Testis (tissue), 3 donors: ENCODE data around the gene USP49. TPM values are rescaled to one million over a fixed set of nuclear protein-coding genes. Genes with fewer than 3 reads are reported as not detected.

ENCODE experiments used
- DNase-seq: peaks from one replicate; pipeline ENCODE4 v3.0.0-alpha.2; 2019
- H3K27ac ChIP-seq, 2 donors: fragments of 200-600 bp; sonication (generic); one replicate each; pipeline ENCODE4 v1.5.1; 2019
- H3K27me3 ChIP-seq: fragments of 200-600 bp; sonication (generic); one replicate; pipeline ENCODE4 v1.5.1; 2019
- H3K36me3 ChIP-seq: fragments of 200-600 bp; sonication (generic); one replicate; pipeline ENCODE4 v1.5.1; 2017; ENCODE audit warnings: low read depth; ENCODE audit errors: missing control alignments
- H3K4me1 ChIP-seq: fragments of 200-600 bp; sonication (generic); one replicate; pipeline ENCODE4 v1.5.1; 2019
- H3K4me3 ChIP-seq, 2 donors: fragments of 200-600 bp; sonication (generic); one replicate each; pipeline ENCODE4 v1.5.1; 2017 to 2019
- H3K9me3 ChIP-seq: fragments of 200-600 bp; sonication (generic); one replicate; pipeline ENCODE4 v1.5.1; 2017
- CTCF ChIP-seq, 3 experiments: fragments of 450-650 bp in 2 of 3; fragments of 200-600 bp in 1 of 3; sonication (generic) in 1 of 3; IDR thresholded peaks; one replicate each; pipeline ENCODE4 v1.5.1; 2016 to 2019; ENCODE audit warnings: antibody characterized with exemption in 3 of 3, mild to moderate bottlenecking in 2 of 3, moderate library complexity in 1 of 3
- POLR2A ChIP-seq: fragments of 450-650 bp; IDR thresholded peaks from one replicate; pipeline ENCODE4 v1.6.1; 2017; ENCODE audit warnings: antibody characterized with exemption, mild to moderate bottlenecking, moderate library complexity
- WGBS, 2 donors: methylation state at CpG; one replicate each; pipeline ENCODE4 v1.1.5; 2018; 5-methylcytosine and 5-hydroxymethylcytosine counted together
- intact Hi-C: fragments of 100-400 bp; cut with DNase I; formaldehyde crosslinking; loops from one replicate; pipeline ENCODE4 v1.15.1; 2023; ENCODE audit warnings: low total_unique reads
- polyA plus RNA-seq: library from polyadenylated mRNA; stranded (reverse); fragments of 350-450 nt; fragmentation: Illumina TruSeq; extraction: RNeasy Lipid Tissue Mini Kit (QIAGEN cat#74804); gene quantifications from one replicate; pipeline ENCODE4 v1.2.3, GENCODE V29; 2014; ENCODE audit warnings: low read depth, low replicate concordance; ENCODE audit not compliant: insufficient read depth
- total RNA-seq, 2 donors: library from RNA; depleted of rRNA; stranded (reverse); fragments of >200 nt; gene quantifications; one replicate each; pipeline ENCODE4 v1.2.3, GENCODE V29; 2016

USP49 gene
- total and polyA plus RNA-seq, 3 donors from 2014 or later = 9.3 to 26.3 (median 19.7) TPM

DNA sequence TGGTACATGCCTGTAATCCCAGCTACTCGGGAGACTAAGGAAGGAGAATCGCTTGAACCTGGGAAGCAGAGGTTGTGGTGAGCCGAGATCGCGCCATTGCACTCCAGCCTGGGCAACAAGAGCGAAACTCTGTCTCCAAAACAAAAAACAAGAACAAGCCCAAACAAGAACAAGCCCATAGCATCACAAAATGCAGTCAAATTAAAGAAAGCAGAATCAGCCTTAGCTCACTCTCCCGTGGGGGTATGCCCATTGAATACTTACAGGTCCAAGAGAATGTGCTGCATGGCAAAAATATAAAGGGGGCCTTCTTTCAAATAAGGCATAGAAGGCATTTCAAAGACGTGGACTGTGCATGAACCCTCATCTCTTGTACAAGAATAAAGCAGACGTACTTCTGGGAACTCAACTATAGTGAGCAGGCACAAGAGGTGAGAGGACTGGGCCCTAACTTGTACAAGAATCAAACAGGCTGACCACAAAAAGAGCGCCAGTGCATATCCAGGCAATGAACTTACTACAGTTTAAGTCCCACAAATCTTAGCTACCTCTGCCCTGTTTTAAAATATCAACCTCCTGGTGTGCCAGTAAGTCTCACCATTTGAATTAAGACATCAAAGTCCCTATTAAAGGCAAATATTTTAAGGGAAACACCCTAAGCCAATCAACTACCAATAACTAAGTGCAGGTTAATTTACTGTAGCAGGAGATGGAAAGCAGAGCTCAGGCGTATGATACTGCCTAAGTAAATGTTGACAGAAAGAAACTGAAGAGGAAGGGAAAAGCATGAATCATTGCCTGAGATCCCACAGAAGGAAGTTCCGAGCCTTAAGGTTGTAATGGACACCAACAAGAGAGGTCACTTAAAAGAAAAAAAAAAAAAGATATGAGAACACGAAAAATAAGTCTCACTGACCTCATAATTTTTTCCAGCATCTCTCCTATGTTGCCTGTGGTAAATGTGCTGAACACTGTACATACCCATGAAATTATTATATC lies 70.3 kb downstream of the USP49 start:
- H3K4me3 ChIP-seq = no peak overlapping the region

DNA sequence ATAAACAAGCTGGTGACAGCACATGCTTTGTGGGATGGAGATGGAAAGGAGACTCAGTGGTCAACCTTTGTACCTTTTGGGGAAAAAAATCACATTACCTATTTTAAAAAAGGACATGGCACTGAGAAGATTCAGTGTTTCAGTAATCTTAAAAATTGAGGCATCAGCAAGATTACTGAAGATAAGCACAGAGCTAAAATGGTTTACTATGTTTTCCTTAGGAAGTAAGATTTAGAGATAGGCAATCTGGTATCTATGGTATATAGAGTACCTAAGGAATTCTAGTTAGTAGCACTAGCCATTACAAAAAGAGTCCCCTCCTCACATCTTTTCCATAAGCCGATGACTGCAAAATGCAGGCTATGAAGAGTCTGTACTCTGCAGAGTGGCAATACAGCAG lies 72.0 kb downstream of the USP49 start:
- TF ChIP-seq CTCF (IDR thresholded peaks at IDR 0.05) (no peak), POLR2A (no peak)
- no peaks in the 10 kb centered on the region for H3K4me1 ChIP-seq

More for the DNA sequence above, 70.3 kb downstream of the USP49 start:
- Histone ChIP-seq H3K4me1 (no peaks in the 10 kb centered on the region), H3K27me3 (no peaks in the 10 kb centered on the region), H3K36me3 (no peaks in the 10 kb centered on the region), H3K27ac (no peak overlapping the region), H3K9me3 (no peaks in the 10 kb centered on the region)
- 84 to 90% methylated on average over 13 of the region's 13 CpGs for WGBS, 2 donors
- DNase-seq = no peak
- TF ChIP-seq POLR2A = no peak
- TF ChIP-seq CTCF (IDR thresholded peaks at IDR 0.05) = no peak
- intact Hi-C loops = no loop called here

GRCh38 chr6:41822021-41822420 lies 73.2 kb downstream of the USP49 start:
- no peak for TF ChIP-seq POLR2A
- TF ChIP-seq CTCF (IDR thresholded peaks at IDR 0.05) = no peak
- H3K9me3 ChIP-seq = no peaks in the 10 kb centered on the region
- H3K4me1 ChIP-seq = no peaks in the 10 kb centered on the region
- no peaks in the 10 kb centered on the region for H3K36me3 ChIP-seq
- no peaks in the 10 kb centered on the region for H3K27me3 ChIP-seq
- H3K4me3 ChIP-seq = no peak overlapping the region
- 97 to 100% methylated on average over 1 of the region's 1 CpG for WGBS, 2 donors
- intact Hi-C loops = no loop called here
- no peak for DNase-seq
- no peak overlapping the region for H3K27ac ChIP-seq

More for the DNA sequence above, 72.0 kb downstream of the USP49 start:
- no peak for DNase-seq
- intact Hi-C loops = no loop called here
- H3K27me3 ChIP-seq = no peaks in the 10 kb centered on the region
- H3K9me3 ChIP-seq = no peaks in the 10 kb centered on the region
- no peak overlapping the region for H3K4me3 ChIP-seq
- no peaks in the 10 kb centered on the region for H3K36me3 ChIP-seq
- 86 to 94% methylated on average over 1 of the region's 1 CpG for WGBS, 2 donors
- no peak overlapping the region for H3K27ac ChIP-seq

DNA sequence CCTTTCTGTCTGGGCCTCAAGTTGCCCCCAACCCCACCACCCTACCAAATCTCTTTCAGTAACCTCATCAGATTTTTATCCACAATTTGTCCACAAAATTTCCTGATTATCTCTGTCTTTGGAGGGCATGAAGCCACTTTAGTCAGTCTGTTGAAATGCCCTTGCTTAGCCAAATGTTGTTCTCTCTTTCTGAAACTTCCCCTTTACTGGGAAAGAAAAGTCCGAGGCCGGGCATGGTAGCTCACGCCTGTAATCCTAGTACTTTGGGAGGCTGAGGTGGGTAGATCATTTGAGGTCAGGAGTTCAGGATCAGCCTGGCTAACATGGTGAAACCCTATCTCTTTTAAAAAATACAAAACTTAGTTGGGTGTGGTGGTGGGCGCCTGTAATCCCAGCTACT lies 73.9 kb downstream of the USP49 start:
- DNase-seq = no peak
- Histone ChIP-seq H3K27ac (no peak overlapping the region), H3K9me3 (no peaks in the 10 kb centered on the region), H3K4me1 (no peaks in the 10 kb centered on the region), H3K36me3 (no peaks in the 10 kb centered on the region), H3K27me3 (no peaks in the 10 kb centered on the region), H3K4me3 (no peak overlapping the region)
- WGBS, 2 donors = 92 to 94% methylated on average over 4 of the region's 4 CpGs
- TF ChIP-seq CTCF (IDR thresholded peaks at IDR 0.05) = no peak
- no peak for TF ChIP-seq POLR2A
- intact Hi-C loops = no loop called here
